GM18951 (cell line): Measurements from ENCODE around the gene METTL5.

ENCODE experiments used
- POLR2A ChIP-seq: IDR thresholded peaks from 4 replicates; pipeline ENCODE4 v1.6.1; 2011; ENCODE audit warnings: mild to moderate bottlenecking; ENCODE audit not compliant: insufficient read length, insufficient read depth; ENCODE audit errors: extremely low read depth
- in situ Hi-C: fragments of 300-500 bp; cut with MboI; formaldehyde crosslinking; loops from one replicate; pipeline ENCODE4 v1.12.0; 2022; ENCODE audit warnings: low sequenced_read_pairs, mixed read lengths, inconsistent platforms; ENCODE audit not compliant: unreplicated experiment

The METTL5 gene

DNA sequence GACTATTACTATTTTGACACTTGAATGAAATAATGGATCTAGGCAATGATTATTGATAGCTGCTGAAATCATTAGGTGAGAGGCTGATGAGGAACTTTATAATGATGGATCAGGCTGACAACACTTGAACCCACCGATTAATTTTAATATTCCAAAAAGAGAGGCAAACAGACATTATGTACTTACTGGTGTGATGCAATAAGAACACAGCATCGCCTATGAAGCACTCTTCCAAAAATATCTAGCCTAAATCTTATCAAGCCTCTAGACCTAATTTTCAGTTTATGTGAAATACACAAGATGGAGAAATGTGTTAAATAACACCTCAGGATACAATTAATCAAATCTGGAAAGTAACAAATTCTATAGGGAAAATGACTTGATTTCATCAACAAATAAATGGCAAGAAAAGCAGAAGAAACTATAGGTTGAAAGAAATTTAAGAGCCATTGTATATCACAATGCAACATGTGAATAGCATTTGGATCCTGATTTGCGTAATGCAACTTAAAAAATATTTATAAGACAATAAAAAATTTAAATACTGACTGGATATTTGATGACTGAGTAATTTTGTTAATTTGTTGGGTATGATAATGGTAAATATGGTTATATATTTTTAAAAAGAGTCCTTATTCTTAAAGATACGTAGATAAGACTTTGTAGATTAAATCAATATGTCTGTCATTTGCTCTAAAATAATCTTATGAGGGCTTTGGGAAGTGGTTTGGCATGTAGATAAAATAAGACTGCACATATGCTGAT, 43.3 kb downstream of the METTL5 start:
- TF ChIP-seq POLR2A = no peak
- in situ Hi-C loops = no loop called here

GRCh38 chr2:169778446-169778845, 46.3 kb downstream of the METTL5 start:
- in situ Hi-C loops = no loop called here
- TF ChIP-seq POLR2A = no peak

DNA sequence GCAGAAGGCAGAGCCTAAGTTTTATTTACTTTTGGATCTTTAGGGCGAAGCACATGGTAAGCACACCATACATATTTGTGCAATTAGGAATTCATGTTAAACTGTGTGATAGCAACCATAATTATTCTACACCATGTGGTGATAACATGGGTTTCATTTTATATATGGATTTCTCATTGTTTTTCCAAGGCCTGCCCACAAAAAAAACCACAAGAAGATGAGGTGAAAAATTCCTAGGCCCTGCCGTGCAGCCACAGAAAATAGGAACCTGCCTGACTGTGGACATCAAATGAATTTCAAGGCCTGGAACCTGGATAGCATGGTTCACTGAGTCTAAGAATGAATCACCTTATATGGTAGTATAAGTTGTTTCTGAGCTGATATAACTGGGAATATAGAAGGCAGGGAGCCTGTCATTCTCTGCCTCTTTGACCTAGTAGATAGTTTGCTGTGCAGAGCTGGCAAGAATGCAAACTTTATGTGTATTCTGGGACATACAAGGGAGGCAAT, 48.4 kb downstream of the METTL5 start:
- in situ Hi-C loops = no loop called here
- no peak for TF ChIP-seq POLR2A

DNA sequence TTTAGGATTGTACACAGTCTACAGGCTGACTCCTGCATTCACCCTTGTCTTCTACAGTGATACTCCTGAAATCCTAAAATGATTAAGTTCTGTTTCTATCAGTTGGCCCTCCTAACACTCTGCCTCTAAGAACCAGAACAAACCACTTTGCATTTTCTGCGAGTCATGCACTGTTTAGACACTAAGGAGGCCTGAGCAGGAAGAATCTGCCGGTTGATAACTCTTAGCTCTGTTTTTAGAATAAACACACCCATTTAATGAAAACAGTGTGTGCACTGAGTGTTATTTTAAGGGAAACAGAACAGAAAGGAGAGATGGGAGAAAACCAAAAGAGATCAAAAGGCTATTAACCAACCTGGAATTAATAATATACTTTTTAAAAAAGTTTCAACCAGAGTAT, 48.9 kb downstream of the METTL5 start:
- in situ Hi-C loops = no loop called here
- no peak for TF ChIP-seq POLR2A

GRCh38 chr2:169775354-169775753, 49.4 kb downstream of the METTL5 start:
- in situ Hi-C loops = no loop called here
- TF ChIP-seq POLR2A = no peak

- TF ChIP-seq POLR2A = no peak
- in situ Hi-C loops = no loop called here
These were observed 52.1 kb downstream of the METTL5 start for GRCh38 chr2:169772651-169773050.

DNA sequence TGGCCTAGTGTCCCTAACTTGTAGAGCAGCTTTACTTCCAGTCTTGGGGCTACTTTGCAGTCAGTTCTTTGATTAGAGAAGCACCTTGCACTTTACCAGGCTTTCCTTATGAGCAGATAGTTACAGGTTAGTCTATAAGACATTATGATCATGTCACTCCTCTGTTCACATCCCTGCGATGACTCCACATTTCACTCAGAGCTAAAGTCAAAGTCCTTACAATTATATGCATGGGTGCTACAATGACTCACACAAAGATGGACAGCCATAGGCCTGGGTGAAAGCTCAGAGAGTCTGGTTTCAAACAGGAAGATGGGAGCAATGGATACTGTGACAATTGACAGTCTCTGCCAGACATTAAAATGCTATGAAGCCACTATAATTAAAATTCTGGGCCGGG, 53.1 kb downstream of the METTL5 start:
- TF ChIP-seq POLR2A = no peak
- in situ Hi-C loops = no loop called here

DNA sequence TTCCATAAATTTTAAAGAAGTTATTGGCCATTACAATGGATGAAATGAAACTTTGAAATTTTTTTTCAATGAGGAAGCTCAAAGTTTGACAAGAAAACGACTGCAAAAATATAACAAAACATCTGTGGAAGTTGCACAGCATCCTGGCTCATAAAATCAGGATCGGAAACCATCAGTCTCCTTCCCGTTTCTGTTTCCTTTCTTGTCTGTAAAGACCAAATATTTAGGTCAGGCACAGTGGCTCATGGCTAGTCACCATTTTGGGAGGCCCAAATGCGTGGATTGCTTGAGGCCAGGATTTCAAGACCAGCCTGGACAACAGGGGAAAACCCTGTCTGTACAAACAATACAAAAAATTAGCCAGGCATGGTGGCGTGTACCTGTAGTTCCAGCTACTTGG, 53.7 kb downstream of the METTL5 start:
- no peak for TF ChIP-seq POLR2A
- in situ Hi-C loops = no loop called here

- in situ Hi-C loops = no loop called here
- no peak for TF ChIP-seq POLR2A
These were observed 56.3 kb downstream of the METTL5 start for GRCh38 chr2:169768262-169768995.

DNA sequence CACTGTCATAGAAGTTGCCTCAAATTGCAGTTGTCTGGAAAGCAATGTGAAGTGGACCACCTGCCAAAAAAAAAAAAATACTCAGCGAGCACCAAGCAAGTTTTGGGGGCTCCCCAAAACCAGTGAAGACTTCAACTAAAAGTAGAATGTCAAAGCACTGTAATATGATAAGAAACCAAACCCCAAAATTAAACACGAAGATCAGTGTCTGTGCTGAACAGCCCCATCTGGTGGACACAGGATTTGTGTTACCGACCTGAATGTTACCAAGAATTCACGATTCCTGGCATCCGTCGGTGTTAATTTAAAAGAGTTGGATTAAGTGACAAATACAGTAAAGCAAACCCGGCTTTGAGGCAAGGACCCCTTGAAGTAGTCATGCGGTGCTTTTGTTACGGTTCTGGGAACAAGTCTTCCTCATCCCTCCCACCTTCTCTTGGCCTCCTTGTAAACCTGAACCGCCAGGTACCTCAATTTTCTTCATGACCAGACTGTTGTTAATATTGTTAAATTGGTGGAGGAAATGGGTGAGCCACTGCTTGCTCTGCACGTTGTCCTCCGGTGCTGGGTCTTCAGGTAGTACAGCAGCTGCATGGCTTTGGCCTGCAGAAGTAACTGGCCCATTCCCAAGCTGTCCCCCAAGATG, 57.3 kb downstream of the METTL5 start:
- in situ Hi-C loops = no loop called here
- no peak for TF ChIP-seq POLR2A

GRCh38 chr2:169765523-169765922, 59.2 kb downstream of the METTL5 start:
- in situ Hi-C loops = no loop called here
- TF ChIP-seq POLR2A = no peak

- in situ Hi-C loops = no loop called here
- no peak for TF ChIP-seq POLR2A
These were observed 62.8 kb downstream of the METTL5 start for GRCh38 chr2:169761970-169762292.
